WTC11 (cell line): Measurements from ENCODE around the gene ZBTB8A. TPM values are rescaled to one million over a fixed set of nuclear protein-coding genes. Genes with fewer than 3 reads are reported as not detected.

Experiments
- ATAC-seq: fragments of 200-7000 bp; cut with Tn5 transposase; 2 replicates; pipeline ENCODE4 v1.10.0; 2021; ENCODE audit warnings: mild to moderate bottlenecking, moderate library complexity
- CTCF ChIA-PET: fragments of 300-600 bp; sonication (Branson Sonifier 250); formaldehyde crosslinking; loops from one replicate; lab custom pipeline; 2021; ENCODE audit warnings: antibody characterized with exemption; lab: Charles Lee
- POLR2A ChIA-PET: fragments of 350-600 bp; sonication (Branson Sonifier 250); formaldehyde crosslinking; loops from one replicate; lab custom pipeline; 2021; ENCODE audit warnings: antibody characterized with exemption; lab: Charles Lee
- DNase-seq: peaks from one replicate; pipeline ENCODE4 v3.0.0; 2021; ENCODE audit warnings: low spot score
- H3K27ac Mint-ChIP-seq: 2 replicates; pipeline ENCODE4 v1.8.0; 2021; ENCODE audit warnings: mixed read lengths
- H3K27me3 Mint-ChIP-seq: 2 replicates; pipeline ENCODE4 v1.8.0; 2021; ENCODE audit warnings: low read depth, mild to moderate bottlenecking, moderate library complexity, mixed read lengths
- H3K36me3 Mint-ChIP-seq: 2 replicates; pipeline ENCODE4 v1.8.0; 2021; ENCODE audit warnings: mixed read lengths
- H3K4me1 Mint-ChIP-seq: 2 replicates; pipeline ENCODE4 v1.8.0; 2022; ENCODE audit warnings: mixed read lengths
- H3K4me3 Mint-ChIP-seq: 2 replicates; pipeline ENCODE4 v1.8.0; 2021; ENCODE audit warnings: mild to moderate bottlenecking, moderate library complexity, mixed read lengths
- H3K9me3 Mint-ChIP-seq: 2 replicates; pipeline ENCODE4 v1.8.0; 2021; ENCODE audit warnings: mixed read lengths
- CREB1 ChIP-seq: sonication (generic); formaldehyde crosslinking; IDR thresholded peaks from 2 replicates; pipeline ENCODE4 v1.8.0; 2023; ENCODE audit warnings: mild to moderate bottlenecking, missing genetic modification reagents
- CREM ChIP-seq: sonication (generic); formaldehyde crosslinking; IDR thresholded peaks from 2 replicates; pipeline ENCODE4 v1.8.1; 2022; ENCODE audit warnings: mild to moderate bottlenecking, missing genetic modification reagents, moderate library complexity
- CTCF ChIP-seq: fragments of 200-600 bp; IDR thresholded peaks from 2 replicates; pipeline ENCODE4 v1.8.0; 2022; ENCODE audit warnings: antibody characterized with exemption
- ERG ChIP-seq: fragments of 250-450 bp; sonication (Bioruptor Pico); IDR thresholded peaks from 2 replicates; pipeline ENCODE4 v1.8.0; 2021; ENCODE audit warnings: mild to moderate bottlenecking
- ESRRA ChIP-seq: sonication (generic); formaldehyde crosslinking; IDR thresholded peaks from 2 replicates; pipeline ENCODE4 v1.8.1; 2022; ENCODE audit warnings: mild to moderate bottlenecking, missing genetic modification reagents, borderline replicate concordance
- FOXK1 ChIP-seq: sonication (generic); formaldehyde crosslinking; IDR thresholded peaks from 2 replicates; pipeline ENCODE4 v1.8.0; 2022; ENCODE audit warnings: mild to moderate bottlenecking, moderate library complexity, missing genetic modification reagents
- HMGXB4 ChIP-seq: sonication (generic); formaldehyde crosslinking; IDR thresholded peaks from 2 replicates; pipeline ENCODE4 v1.8.1; 2023; ENCODE audit warnings: mild to moderate bottlenecking, moderate library complexity, missing genetic modification reagents
- IRF1 ChIP-seq: sonication (generic); formaldehyde crosslinking; IDR thresholded peaks from 2 replicates; pipeline ENCODE4 v1.8.0; 2023; ENCODE audit warnings: missing genetic modification reagents
- JUN ChIP-seq: sonication (generic); formaldehyde crosslinking; IDR thresholded peaks from 2 replicates; pipeline ENCODE4 v1.8.0; 2023; ENCODE audit warnings: mild to moderate bottlenecking, missing genetic modification reagents
- KAT7 ChIP-seq: sonication (generic); formaldehyde crosslinking; IDR thresholded peaks from 2 replicates; pipeline ENCODE4 v1.8.1; 2023; ENCODE audit warnings: missing genetic modification reagents, mild to moderate bottlenecking, borderline replicate concordance
- MLX ChIP-seq: sonication (generic); formaldehyde crosslinking; IDR thresholded peaks from 2 replicates; pipeline ENCODE4 v1.8.1; 2023; ENCODE audit warnings: mild to moderate bottlenecking, missing genetic modification reagents, moderate library complexity
- OVOL2 ChIP-seq: fragments of 250-450 bp; sonication (Bioruptor Pico); IDR thresholded peaks from 2 replicates; pipeline ENCODE4 v1.9.0; 2021; ENCODE audit warnings: mild to moderate bottlenecking, borderline replicate concordance
- SMAD3 ChIP-seq: sonication (generic); formaldehyde crosslinking; IDR thresholded peaks from 2 replicates; pipeline ENCODE4 v1.8.0; 2022; ENCODE audit warnings: missing genetic modification reagents, mild to moderate bottlenecking, borderline replicate concordance
- SOX15 ChIP-seq: fragments of 250-450 bp; sonication (Bioruptor Pico); IDR thresholded peaks from 2 replicates; pipeline ENCODE4 v1.9.0; 2021; ENCODE audit warnings: mild to moderate bottlenecking
- STAT6 ChIP-seq: sonication (generic); formaldehyde crosslinking; conservative IDR thresholded peaks from 2 replicates; pipeline ENCODE4 v1.8.1; 2023; ENCODE audit warnings: mild to moderate bottlenecking, low read depth, missing genetic modification reagents, moderate library complexity
- TEAD1 ChIP-seq: sonication (generic); formaldehyde crosslinking; IDR thresholded peaks from 2 replicates; pipeline ENCODE4 v1.8.0; 2022; ENCODE audit warnings: mild to moderate bottlenecking, missing genetic modification reagents
- ZBTB43 ChIP-seq: sonication (generic); formaldehyde crosslinking; IDR thresholded peaks from 2 replicates; pipeline ENCODE4 v1.8.1; 2023; ENCODE audit warnings: mild to moderate bottlenecking, missing genetic modification reagents
- ZMAT4 ChIP-seq: fragments of 250-450 bp; sonication (Bioruptor Pico); IDR thresholded peaks from 2 replicates; pipeline ENCODE4 v1.9.0; 2021; ENCODE audit warnings: mild to moderate bottlenecking
- ZNF219 ChIP-seq: sonication (generic); formaldehyde crosslinking; IDR thresholded peaks from 2 replicates; pipeline ENCODE4 v1.8.0; 2023; ENCODE audit warnings: missing genetic modification reagents, mild to moderate bottlenecking, borderline replicate concordance
- ZNF423 ChIP-seq: fragments of 250-450 bp; sonication (Bioruptor Pico); IDR thresholded peaks from 2 replicates; pipeline ENCODE4 v2.1.2; 2022; ENCODE audit warnings: mild to moderate bottlenecking, moderate library complexity
- ZNF512 ChIP-seq: sonication (generic); formaldehyde crosslinking; IDR thresholded peaks from 2 replicates; pipeline ENCODE4 v1.8.1; 2022; ENCODE audit warnings: missing genetic modification reagents, borderline replicate concordance
- total RNA-seq: library from RNA; stranded (reverse); gene quantifications from 3 replicates; pipeline ENCODE4 v1.2.3, GENCODE V29; 2021

Gene ZBTB8A
- total RNA-seq, 1 experiment from 2014 or later, result 7.7 TPM

- H3K27me3 Mint-ChIP-seq, result no peaks in the 10 kb centered on the region; the same call in 1 of the 2 replicates
- peaks cover 33% of the 10 kb centered on the region for H3K4me1 Mint-ChIP-seq
- H3K4me3 Mint-ChIP-seq, result peak overlapping the region; percentile 99
- no peak; the same call in 1 of the 2 replicates for ATAC-seq
- no peak for DNase-seq
- POLR2A ChIA-PET, result interaction anchor here (0.7 to 2.2 kb wide), 14 partner anchors 9 to 316 kb away, joined by 3 to 13 read pairs (median 4); partner anchors contain the start of genes BSDC1 and MARCKSL1
- H3K36me3 Mint-ChIP-seq, result peaks cover 58% of the 10 kb centered on the region
- H3K9me3 Mint-ChIP-seq, result peaks cover 8% of the 10 kb centered on the region
- peak overlapping the region; percentile 97 for H3K27ac Mint-ChIP-seq
- CTCF ChIA-PET, result interaction anchor here (0.7 to 2.7 kb wide), 13 partner anchors 9 to 257 kb away, joined by 3 to 21 read pairs (median 4); partner anchors contain the start of gene BSDC1
- TF ChIP-seq JUN (CRISPR knock-in tag) (no peak), CTCF (no peak), SMAD3 (no peak), ZBTB43 (CRISPR knock-in tag) (0 out of 2 replicates have a peak, but pooled peaks have one; percentile 22), STAT6 (CRISPR knock-in tag) (no peak), FOXK1 (CRISPR knock-in tag) (no peak), ERG (no peak), KAT7 (CRISPR knock-in tag) (peak; percentile 25; the same call in 1 of the 2 replicates), SOX15 (CRISPR knock-in tag) (no peak), ZNF423 (no peak), OVOL2 (CRISPR knock-in tag) (no peak), ZNF219 (CRISPR knock-in tag) (0 out of 2 replicates have a peak, but pooled peaks have one; percentile 55), HMGXB4 (0 out of 2 replicates have a peak, but pooled peaks have one; percentile 43), IRF1 (CRISPR knock-in tag) (no peak), ZNF512 (CRISPR knock-in tag) (no peak), CREB1 (CRISPR knock-in tag) (no peak), TEAD1 (CRISPR knock-in tag) (peak; percentile 13), CREM (CRISPR knock-in tag) (no peak; the same call in 1 of the 2 replicates), ESRRA (CRISPR knock-in tag) (no peak; the same call in 1 of the 2 replicates), ZMAT4 (no peak), MLX (CRISPR knock-in tag) (no peak)
These were observed 112.3 kb downstream of the ZBTB8A start for GRCh38 chr1:32651461-32652073.
